ENCODE results near the gene GDF10.

DNA sequence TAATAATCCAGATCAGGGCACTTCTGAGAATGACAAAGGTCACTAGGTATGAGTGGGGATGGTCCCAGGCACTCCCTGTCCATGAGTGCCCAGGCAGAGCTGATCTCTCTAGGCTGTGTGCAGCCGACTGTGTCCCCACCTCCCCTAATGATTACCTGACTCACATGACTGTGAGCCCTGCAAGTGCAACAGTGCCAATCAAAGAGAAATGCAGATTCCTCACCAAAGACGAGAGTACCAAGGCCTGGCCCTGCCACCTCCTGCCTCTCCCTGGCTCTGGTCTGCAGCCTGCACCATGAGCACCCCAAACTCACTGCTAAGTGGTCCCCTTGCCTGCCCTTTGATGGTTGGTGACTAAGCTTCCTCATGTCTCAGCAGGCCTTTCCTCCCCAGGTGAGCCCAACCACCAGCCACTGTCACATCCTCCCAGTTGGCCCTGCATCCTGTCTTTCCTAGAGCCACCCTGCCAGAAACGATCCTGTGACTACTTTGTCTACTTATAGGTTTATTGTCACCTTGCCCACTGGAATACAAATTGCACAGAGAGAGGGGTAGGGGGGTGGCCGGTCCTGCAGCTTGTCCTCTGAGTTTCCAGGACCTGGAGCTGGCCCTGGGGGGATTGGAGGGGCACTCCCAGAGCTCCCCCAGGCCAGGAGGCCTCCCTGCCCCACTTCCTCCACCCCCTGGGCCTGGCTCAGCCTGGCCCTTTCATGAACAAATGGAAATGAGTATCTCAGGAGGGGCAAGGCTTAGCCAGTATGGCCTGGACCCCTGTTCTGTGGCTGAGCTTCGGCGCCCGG lies 22.4 kb upstream of the GDF10 start:
- TF ChIP-seq RAD21 (IDR thresholded peaks at IDR 0.05; ENCODE audit: low read length) = no peak
- no peak for TF ChIP-seq POLR2AphosphoS5 (IDR thresholded peaks at IDR 0.05; ENCODE audit: low read depth, low read length)
- no peak for TF ChIP-seq CHD2 (IDR thresholded peaks at IDR 0.05; ENCODE audit: low read length, partially characterized antibody)
- TF ChIP-seq, protein P1, sequence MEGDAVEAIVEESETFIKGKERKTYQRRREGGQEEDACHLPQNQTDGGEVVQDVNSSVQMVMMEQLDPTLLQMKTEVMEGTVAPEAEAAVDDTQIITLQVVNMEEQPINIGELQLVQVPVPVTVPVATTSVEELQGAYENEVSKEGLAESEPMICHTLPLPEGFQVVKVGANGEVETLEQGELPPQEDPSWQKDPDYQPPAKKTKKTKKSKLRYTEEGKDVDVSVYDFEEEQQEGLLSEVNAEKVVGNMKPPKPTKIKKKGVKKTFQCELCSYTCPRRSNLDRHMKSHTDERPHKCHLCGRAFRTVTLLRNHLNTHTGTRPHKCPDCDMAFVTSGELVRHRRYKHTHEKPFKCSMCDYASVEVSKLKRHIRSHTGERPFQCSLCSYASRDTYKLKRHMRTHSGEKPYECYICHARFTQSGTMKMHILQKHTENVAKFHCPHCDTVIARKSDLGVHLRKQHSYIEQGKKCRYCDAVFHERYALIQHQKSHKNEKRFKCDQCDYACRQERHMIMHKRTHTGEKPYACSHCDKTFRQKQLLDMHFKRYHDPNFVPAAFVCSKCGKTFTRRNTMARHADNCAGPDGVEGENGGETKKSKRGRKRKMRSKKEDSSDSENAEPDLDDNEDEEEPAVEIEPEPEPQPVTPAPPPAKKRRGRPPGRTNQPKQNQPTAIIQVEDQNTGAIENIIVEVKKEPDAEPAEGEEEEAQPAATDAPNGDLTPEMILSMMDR (IDR thresholded peaks at IDR 0.05) = no peak
- TF ChIP-seq RXRA (IDR thresholded peaks at IDR 0.05; ENCODE audit: borderline replicate concordance, low read depth) = no peak
- TF ChIP-seq JUND (IDR thresholded peaks at IDR 0.05) = no peak
- no peak for TF ChIP-seq GATA2 (CRISPR knock-in tag; IDR thresholded peaks at IDR 0.05)
- TF ChIP-seq, protein P2, sequence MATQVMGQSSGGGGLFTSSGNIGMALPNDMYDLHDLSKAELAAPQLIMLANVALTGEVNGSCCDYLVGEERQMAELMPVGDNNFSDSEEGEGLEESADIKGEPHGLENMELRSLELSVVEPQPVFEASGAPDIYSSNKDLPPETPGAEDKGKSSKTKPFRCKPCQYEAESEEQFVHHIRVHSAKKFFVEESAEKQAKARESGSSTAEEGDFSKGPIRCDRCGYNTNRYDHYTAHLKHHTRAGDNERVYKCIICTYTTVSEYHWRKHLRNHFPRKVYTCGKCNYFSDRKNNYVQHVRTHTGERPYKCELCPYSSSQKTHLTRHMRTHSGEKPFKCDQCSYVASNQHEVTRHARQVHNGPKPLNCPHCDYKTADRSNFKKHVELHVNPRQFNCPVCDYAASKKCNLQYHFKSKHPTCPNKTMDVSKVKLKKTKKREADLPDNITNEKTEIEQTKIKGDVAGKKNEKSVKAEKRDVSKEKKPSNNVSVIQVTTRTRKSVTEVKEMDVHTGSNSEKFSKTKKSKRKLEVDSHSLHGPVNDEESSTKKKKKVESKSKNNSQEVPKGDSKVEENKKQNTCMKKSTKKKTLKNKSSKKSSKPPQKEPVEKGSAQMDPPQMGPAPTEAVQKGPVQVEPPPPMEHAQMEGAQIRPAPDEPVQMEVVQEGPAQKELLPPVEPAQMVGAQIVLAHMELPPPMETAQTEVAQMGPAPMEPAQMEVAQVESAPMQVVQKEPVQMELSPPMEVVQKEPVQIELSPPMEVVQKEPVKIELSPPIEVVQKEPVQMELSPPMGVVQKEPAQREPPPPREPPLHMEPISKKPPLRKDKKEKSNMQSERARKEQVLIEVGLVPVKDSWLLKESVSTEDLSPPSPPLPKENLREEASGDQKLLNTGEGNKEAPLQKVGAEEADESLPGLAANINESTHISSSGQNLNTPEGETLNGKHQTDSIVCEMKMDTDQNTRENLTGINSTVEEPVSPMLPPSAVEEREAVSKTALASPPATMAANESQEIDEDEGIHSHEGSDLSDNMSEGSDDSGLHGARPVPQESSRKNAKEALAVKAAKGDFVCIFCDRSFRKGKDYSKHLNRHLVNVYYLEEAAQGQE (IDR thresholded peaks at IDR 0.05; ENCODE audit: low read depth, low read length) = no peak
- TF ChIP-seq, protein P3, sequence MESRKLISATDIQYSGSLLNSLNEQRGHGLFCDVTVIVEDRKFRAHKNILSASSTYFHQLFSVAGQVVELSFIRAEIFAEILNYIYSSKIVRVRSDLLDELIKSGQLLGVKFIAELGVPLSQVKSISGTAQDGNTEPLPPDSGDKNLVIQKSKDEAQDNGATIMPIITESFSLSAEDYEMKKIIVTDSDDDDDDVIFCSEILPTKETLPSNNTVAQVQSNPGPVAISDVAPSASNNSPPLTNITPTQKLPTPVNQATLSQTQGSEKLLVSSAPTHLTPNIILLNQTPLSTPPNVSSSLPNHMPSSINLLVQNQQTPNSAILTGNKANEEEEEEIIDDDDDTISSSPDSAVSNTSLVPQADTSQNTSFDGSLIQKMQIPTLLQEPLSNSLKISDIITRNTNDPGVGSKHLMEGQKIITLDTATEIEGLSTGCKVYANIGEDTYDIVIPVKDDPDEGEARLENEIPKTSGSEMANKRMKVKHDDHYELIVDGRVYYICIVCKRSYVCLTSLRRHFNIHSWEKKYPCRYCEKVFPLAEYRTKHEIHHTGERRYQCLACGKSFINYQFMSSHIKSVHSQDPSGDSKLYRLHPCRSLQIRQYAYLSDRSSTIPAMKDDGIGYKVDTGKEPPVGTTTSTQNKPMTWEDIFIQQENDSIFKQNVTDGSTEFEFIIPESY (IDR thresholded peaks at IDR 0.05; ENCODE audit: borderline replicate concordance, low read depth) = no peak
- TF ChIP-seq, protein P4, sequence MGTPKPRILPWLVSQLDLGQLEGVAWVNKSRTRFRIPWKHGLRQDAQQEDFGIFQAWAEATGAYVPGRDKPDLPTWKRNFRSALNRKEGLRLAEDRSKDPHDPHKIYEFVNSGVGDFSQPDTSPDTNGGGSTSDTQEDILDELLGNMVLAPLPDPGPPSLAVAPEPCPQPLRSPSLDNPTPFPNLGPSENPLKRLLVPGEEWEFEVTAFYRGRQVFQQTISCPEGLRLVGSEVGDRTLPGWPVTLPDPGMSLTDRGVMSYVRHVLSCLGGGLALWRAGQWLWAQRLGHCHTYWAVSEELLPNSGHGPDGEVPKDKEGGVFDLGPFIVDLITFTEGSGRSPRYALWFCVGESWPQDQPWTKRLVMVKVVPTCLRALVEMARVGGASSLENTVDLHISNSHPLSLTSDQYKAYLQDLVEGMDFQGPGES (IDR thresholded peaks at IDR 0.05; ENCODE audit: low read depth, low read length) = no peak
- TF ChIP-seq FOXM1 (IDR thresholded peaks at IDR 0.05; ENCODE audit: low read depth) = no peak
- no peak for TF ChIP-seq SMC3 (IDR thresholded peaks at IDR 0.05; ENCODE audit: low read depth, low read length)
- TF ChIP-seq EZH2phosphoT487 (IDR thresholded peaks at IDR 0.05; ENCODE audit: borderline replicate concordance, low read depth) = no peak
- TF ChIP-seq TAF1 (IDR thresholded peaks at IDR 0.05; ENCODE audit: borderline replicate concordance, low read depth, low read length) = no peak
